ENCODE results near the gene VPS16. TPM values are rescaled to one million over a fixed set of nuclear protein-coding genes. Genes with fewer than 3 reads are reported as not detected.

VPS16 gene
- total and polyA plus RNA-seq, 2 of the 4 experiments (the other 2 are of a cell fraction) = 38.7 to 48.0 TPM

GRCh38 chr20:2878515-2878914, 38.0 kb downstream of the VPS16 start:
- intact Hi-C loops (cut with micrococcal nuclease) = loop anchor here (2.0 kb wide), 1 partner anchor 122 kb away; no protein-coding TSS in a partner anchor

More at GRCh38 chr20:2878515-2878914, 38.0 kb downstream of the VPS16 start:
- Histone ChIP-seq H3K4ac (ENCODE audit: low read depth, low read length) (no peak overlapping the region), H3K4me2 (ENCODE audit: low read depth, low read length) (no peak overlapping the region), H4K8ac (ENCODE audit: low read depth in 2 of 2, low read length in 2 of 2) (no peak overlapping the region), H4K20me1 (ENCODE audit: insufficient read depth, low read length) (peaks cover 41% of the 10 kb centered on the region), H2AK9ac (replicated peaks; ENCODE audit: low read depth, low read length, poor library complexity) (no peak overlapping the region), H3K18ac (ENCODE audit: low read depth, low read length) (no peak overlapping the region), H3K27me3 (ENCODE audit: control insufficient read depth, insufficient read depth, low read length) (no peaks in the 10 kb centered on the region), H3K9me3 (ENCODE audit: control insufficient read depth, insufficient read depth, low read length) (no peaks in the 10 kb centered on the region), H3K4me1 (ENCODE audit: control insufficient read depth, insufficient read depth, low read length) (peaks cover 7% of the 10 kb centered on the region; the same call in 1 of the 2 replicates), H3K56ac (ENCODE audit: extremely low read depth, insufficient read depth, low read length) (no peak overlapping the region), H3K79me1 (ENCODE audit: low read depth in 1 of 2, low read length in 2 of 2) (peaks cover 18 to 79% of the 10 kb centered on the region in 2 experiments), H2AK5ac (ENCODE audit: low read depth, low read length) (no peak overlapping the region), H3K4me3 (ENCODE audit: insufficient read depth, low read depth, low read length) (no peak overlapping the region), H2BK120ac (ENCODE audit: low read depth, low read length) (no peak overlapping the region), H3K27ac (ENCODE audit: insufficient read depth, low read length) (no peak overlapping the region), H3K23ac (ENCODE audit: low read depth, low read length) (no peak overlapping the region), H2BK15ac (ENCODE audit: low read depth, low read length) (no peak overlapping the region), H3K9ac (ENCODE audit: low read depth, low read length) (no peak overlapping the region), H3K36me3 (ENCODE audit: control insufficient read depth, insufficient read depth, low read length) (no peaks in the 10 kb centered on the region), H2AFZ (replicated peaks; ENCODE audit: low read length, poor library complexity) (no peak overlapping the region), H2BK20ac (ENCODE audit: low read depth, low read length) (no peak overlapping the region), H2BK5ac (ENCODE audit: low read depth, low read length, poor library complexity, severe bottlenecking) (no peak overlapping the region), H4K5ac (ENCODE audit: low read depth, low read length) (no peak overlapping the region), H3K9me1 (ENCODE audit: insufficient read depth, low read length) (peaks cover 16% of the 10 kb centered on the region), H4K91ac (ENCODE audit: insufficient read depth, low read depth, low read length) (no peak overlapping the region), H3K14ac (replicated peaks; ENCODE audit: low read depth, low read length) (no peak overlapping the region)
- TF ChIP-seq NFE2L2 (IDR thresholded peaks at IDR 0.05; ENCODE audit: low read depth, low read length) (no peak), MAFK (IDR thresholded peaks at IDR 0.05; ENCODE audit: low read depth, low read length) (peak; percentile 19; the same call in 1 of the 2 replicates)
- ChIA-PET CTCF (interaction anchor here (0.6 kb wide), 1 partner anchor 274 kb away, joined by 3 read pairs; no protein-coding TSS in a partner anchor), POLR2A (ENCODE audit: unreplicated experiment) (interaction anchor here (0.5 kb wide), 1 partner anchor 158 kb away, joined by 3 read pairs; no protein-coding TSS in a partner anchor)
- WGBS, 2 experiments (ENCODE audit: extremely low coverage in 2 of 2, insufficient read length in 1 of 2) = no CpG with 5 or more reads among the region's 1 CpG
- dilution Hi-C loops (cut with HindIII; ENCODE audit: low sequenced_read_pairs, unreplicated experiment) (no loop called here), in situ Hi-C loops (cut with MboI; ENCODE audit: low sequenced_read_pairs) (loop anchor here (10.0 kb wide), 1 partner anchor 116 kb away; no protein-coding TSS in a partner anchor)
- DNase-seq (no peak), ATAC-seq (ENCODE audit: low read depth) (no peak)
- no TSS peak for BruUV-seq (replicated peaks)
